ENCODE measurements around the gene PRPF38B.

The PRPF38B gene

DNA sequence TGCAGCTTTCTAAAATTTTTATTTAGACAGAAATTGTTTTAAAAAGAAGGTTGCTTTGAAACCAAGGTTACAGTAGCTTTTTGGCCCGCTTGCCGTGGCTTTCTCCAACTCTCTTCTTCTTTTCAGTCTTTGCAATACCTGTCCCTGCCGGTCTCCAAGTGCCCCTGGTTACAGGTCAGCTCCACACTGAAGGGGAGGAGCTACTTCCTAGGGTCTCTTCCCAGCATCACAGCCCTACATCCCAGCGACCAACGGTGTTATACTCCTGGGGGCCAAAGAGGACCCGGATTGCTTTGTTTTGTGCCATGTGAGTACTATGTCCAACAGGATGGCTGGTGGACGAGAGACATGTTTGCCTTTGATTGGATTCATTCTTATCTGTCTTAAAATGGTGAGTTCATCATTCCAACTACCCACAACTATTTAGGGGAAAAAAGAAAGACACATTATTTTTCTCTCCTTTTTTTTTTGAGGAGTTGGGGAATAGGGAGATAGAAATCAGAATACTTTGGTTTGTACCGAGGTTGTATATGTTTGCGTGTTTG lies 20.6 kb downstream of the PRPF38B start, which contains the start of gene FNDC7:
Gene FNDC7 (plus strand): TSS at position 303 of the 545 bp plus-strand sequence. CDS start 26 bp downstream, at position 329.
- no peak for TF ChIP-seq JUND (IDR thresholded peaks at IDR 0.05; ENCODE audit: low read depth)
- no peak for DNase-seq (ENCODE audit: low read depth in 1 of 2, low spot score in 1 of 2)
- in situ Hi-C loops (cut with HindIII; ENCODE audit: low pct_unique_long_range_greater_than_20kb, low sequenced_read_pairs), result no loop called here

DNA sequence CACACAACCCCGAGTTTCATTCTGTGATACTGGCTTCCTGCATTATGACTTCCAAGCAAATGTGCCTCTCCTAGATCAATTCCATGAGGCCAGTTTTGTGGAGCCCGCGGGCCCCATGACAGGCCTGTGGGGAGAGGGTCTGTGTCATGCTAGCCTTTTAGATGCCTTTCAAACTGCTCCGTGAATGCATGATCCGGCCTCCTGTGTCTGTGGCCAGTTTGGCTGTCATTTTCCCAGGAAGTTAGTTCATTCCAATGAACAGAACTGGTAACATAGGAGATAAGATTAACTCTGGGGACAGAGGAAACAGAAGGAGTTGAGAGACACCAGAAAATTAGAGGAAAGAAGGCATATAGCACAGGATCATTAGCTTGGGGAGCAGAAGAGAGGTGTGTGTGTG lies 23.8 kb downstream of the PRPF38B start:
- no peak for DNase-seq (ENCODE audit: low read depth in 1 of 2, low spot score in 1 of 2)
- in situ Hi-C loops (cut with HindIII; ENCODE audit: low pct_unique_long_range_greater_than_20kb, low sequenced_read_pairs), result no loop called here
- TF ChIP-seq JUND (IDR thresholded peaks at IDR 0.05; ENCODE audit: low read depth), result no peak

DNA sequence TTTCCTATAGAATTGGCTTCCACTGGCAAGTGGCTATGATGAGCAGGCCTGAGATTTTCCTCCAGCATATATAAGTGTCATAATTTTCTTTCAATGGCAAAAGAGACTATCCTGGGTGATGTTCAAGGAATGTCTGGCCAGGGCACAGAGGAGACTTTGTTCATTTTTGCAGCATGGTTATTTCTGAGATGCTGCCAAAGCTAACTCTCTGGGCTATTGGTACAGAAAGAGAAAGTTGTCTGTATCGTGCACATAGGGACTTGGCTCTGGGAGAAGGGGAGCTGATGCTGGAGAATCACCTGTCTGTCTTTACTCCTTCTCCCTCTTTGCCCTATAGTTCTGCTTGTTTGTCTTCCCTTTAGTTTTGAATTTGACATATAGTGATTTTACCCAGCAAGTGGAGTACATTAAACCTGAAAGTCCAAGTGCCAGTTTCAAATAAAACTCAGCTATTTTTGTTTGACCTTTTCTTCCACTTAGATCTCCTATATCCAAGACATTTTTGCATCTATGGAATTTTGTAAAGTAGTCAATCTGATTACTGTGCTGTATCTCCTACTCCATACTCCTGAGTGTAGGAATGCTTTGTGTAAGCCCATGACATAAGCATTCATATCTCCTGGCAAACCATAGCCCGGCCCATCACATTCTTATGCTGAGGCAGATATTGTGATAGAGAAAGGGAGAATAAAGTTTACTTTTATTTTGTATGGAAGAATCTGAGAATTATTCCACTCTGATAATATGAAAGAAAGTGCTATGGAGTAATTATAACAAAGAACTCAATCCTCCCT lies 24.5 kb downstream of the PRPF38B start:
- TF ChIP-seq JUND (IDR thresholded peaks at IDR 0.05; ENCODE audit: low read depth), result no peak
- in situ Hi-C loops (cut with HindIII; ENCODE audit: low pct_unique_long_range_greater_than_20kb, low sequenced_read_pairs), result no loop called here
- DNase-seq (ENCODE audit: low read depth in 1 of 2, low spot score in 1 of 2), result no peak

DNA sequence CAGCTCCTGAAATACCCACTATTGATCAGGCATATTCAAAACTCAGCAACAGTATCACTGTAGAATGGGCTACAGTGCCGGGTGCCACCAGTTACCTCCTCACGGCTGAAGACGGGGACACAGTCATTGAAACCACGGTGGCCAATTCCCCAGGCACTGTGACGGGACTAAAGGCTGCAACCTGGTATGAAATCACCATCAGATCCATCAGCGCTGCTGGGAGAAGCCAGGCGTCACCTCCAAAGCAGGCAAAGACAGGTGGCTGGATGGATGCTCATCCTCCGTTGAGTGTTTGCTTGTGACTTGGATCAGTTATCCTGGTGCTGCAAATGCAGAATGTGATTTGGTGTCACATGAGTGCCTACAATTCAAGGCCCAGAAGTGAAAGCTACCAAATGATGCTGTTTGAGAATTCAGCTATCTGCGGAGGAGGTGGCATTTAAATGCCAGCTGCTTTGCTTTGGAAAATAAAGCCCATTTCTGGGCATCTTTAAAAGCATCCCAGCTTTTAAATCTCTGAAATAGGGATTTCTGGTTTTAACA lies 25.7 kb downstream of the PRPF38B start:
- no peak for TF ChIP-seq JUND (IDR thresholded peaks at IDR 0.05; ENCODE audit: low read depth)
- in situ Hi-C loops (cut with HindIII; ENCODE audit: low pct_unique_long_range_greater_than_20kb, low sequenced_read_pairs), result no loop called here
- no peak for DNase-seq (ENCODE audit: low read depth in 1 of 2, low spot score in 1 of 2)

DNA sequence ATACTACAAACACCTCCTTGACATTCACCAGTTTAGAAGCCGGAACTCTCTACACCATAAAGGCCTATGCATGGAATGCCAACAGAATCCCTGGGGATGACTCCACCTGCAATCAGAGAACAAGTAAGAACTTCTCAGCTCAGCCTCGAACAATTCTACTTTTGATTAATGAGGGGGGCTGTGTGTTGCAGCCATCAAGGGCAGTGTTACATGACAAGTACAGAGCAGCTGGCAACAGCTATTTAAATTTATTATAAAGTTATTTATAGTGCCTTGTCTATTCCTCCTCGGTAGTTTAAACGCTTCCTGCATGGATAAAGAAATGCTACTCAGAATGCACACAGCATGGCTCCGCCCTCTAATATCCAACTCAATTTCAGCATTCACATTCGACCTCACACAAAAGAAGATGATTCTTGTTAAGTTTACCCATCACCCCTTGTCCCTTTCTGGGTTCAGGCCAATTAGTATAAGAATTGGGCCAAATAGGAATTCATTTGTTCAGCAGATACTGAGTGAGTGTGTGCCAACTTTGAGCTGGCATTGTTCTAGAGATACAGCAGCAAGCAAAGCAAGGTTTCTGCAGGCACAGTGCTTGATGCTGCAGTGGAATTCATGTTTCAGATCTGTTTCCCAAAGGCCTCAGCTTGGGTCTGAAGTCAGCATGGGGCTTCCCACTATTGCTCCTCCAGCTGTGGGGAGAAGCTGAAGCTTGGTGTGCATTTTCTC lies 27.0 kb downstream of the PRPF38B start:
- DNase-seq (ENCODE audit: low read depth in 1 of 2, low spot score in 1 of 2), result no peak
- in situ Hi-C loops (cut with HindIII; ENCODE audit: low pct_unique_long_range_greater_than_20kb, low sequenced_read_pairs), result no loop called here
- TF ChIP-seq JUND (IDR thresholded peaks at IDR 0.05; ENCODE audit: low read depth), result no peak

DNA sequence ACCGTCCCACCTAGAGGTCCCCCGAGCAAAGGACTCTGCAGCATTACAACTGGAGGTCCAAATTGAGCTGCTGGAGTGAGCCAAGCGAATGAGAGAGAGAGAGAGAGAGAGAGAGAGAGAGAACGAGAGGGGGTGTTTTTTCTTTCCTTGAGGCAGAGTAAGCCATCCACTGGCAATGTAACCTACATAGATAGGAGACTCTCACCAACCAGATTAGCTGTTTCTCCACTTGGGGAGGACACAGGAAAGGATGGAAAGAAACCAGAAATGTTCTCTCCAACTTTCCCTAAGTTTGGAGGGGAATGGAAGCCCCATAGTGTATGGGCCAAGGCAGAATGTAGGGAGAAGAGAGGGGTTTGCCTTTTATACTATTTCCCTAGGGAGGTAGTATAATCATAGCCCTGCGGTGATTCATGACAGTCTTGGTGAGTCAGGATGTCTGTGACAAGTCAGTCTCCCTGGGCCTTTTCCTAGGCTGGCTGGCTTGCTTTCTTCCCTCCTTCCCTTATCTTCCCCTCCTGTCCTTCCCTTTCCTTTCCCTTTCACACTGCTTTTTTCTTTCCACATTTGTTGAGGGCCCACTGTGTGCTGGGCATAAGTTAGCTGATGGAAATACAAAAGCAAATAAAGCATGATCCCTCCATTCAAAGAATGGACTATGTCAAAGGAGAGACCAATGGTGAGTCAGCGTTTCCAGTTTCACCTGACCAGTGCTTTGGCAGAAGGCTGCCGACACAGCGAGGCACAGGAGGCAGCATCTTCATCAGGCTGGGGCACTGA lies 27.7 kb downstream of the PRPF38B start:
- no peak for DNase-seq (ENCODE audit: low read depth in 1 of 2, low spot score in 1 of 2)
- in situ Hi-C loops (cut with HindIII; ENCODE audit: low pct_unique_long_range_greater_than_20kb, low sequenced_read_pairs), result no loop called here
- TF ChIP-seq JUND (IDR thresholded peaks at IDR 0.05; ENCODE audit: low read depth), result no peak

DNA sequence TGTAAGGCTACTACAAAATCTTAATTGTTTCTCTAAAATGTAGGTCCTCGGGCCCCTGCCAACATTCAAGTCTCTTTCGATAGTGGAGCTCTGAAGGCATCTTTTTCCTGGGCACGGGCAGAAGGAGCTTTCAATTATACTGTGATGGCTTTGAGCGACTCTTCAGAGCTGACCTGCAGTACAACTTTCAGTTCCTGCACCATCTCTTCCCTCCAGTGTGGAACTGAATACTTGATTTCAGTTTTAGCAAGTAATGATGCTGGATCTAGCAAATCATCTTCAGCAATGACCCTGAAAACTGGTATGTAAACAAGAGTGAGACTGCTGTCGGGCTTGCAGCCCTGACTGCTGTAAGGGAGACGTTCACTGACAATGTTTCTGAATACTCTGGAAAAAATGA lies 30.2 kb downstream of the PRPF38B start:
- no peak for DNase-seq (ENCODE audit: low read depth in 1 of 2, low spot score in 1 of 2)
- in situ Hi-C loops (cut with HindIII; ENCODE audit: low pct_unique_long_range_greater_than_20kb, low sequenced_read_pairs), result no loop called here
- no peak for TF ChIP-seq JUND (IDR thresholded peaks at IDR 0.05; ENCODE audit: low read depth)

DNA sequence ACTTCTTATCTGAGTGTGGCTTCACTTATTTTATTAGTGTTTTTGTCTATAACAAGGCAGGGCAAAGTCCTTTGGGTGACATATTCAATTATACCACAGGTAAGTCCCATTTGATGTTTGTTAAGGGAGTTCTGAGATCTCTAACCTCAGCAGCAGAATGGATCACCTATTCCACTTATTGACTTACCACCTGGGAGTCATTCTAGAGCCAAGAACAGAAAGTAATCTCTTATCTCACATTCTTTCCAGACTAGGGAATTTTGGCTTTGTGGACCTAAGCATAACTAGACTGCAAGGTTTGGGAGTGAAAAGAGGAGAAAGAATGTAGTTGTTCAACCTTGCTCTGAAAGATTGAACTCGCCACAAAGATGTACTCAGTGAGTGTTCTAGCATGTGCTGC lies 33.8 kb downstream of the PRPF38B start:
- no peak for TF ChIP-seq JUND (IDR thresholded peaks at IDR 0.05; ENCODE audit: low read depth)
- DNase-seq (ENCODE audit: low read depth in 1 of 2, low spot score in 1 of 2), result no peak
- in situ Hi-C loops (cut with HindIII; ENCODE audit: low pct_unique_long_range_greater_than_20kb, low sequenced_read_pairs), result no loop called here

DNA sequence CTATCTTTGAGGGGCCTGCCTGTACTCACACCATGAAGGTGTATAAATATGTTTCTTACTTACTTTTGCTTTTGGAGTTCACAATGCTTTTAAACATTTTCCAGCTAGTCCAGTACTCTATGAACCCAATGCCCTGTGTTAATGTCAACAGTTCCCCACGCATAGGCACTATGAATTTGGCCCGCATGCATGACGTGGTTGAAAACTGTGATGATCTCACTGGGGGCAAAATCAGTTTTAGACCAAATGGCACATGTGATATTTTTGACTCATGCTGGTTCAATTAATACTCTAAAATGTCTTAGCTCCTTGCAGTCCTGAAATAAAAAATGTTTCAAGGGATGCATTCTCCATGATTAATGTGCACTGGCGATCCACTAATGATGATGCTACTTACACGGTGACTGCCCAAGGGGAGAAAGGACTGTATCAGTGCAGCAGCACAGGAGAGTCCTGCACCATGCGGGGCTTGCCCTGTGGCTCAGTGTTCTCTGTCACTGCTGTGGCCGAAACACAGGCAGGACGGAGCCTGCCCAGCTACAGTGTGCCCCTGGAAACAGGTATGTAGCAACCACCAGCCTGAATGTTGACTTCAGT lies 36.3 kb downstream of the PRPF38B start:
- in situ Hi-C loops (cut with HindIII; ENCODE audit: low pct_unique_long_range_greater_than_20kb, low sequenced_read_pairs), result no loop called here
- DNase-seq (ENCODE audit: low read depth in 1 of 2, low spot score in 1 of 2), result no peak

DNA sequence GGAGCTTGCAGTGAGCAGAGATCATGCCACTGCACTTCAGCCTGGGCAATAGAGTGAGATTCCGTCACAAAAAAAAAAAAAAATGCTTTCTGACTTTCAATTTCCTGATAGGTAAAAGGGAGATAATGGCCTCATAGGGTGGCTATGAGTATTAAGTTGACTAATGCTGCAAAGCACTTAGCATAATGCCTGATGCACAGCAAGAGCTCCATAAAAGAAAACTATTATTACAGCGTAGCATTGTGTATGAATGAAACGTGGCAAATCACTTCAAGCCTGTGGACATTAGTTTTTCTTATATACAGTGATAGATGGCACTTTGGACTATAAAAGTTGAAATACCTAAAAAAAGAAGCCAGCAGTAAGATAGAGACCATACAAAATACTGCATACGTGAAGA lies 37.4 kb downstream of the PRPF38B start:
- in situ Hi-C loops (cut with HindIII; ENCODE audit: low pct_unique_long_range_greater_than_20kb, low sequenced_read_pairs), result no loop called here

More for the DNA sequence above, 36.3 kb downstream of the PRPF38B start:
- no peak for TF ChIP-seq JUND (IDR thresholded peaks at IDR 0.05; ENCODE audit: low read depth)

DNA sequence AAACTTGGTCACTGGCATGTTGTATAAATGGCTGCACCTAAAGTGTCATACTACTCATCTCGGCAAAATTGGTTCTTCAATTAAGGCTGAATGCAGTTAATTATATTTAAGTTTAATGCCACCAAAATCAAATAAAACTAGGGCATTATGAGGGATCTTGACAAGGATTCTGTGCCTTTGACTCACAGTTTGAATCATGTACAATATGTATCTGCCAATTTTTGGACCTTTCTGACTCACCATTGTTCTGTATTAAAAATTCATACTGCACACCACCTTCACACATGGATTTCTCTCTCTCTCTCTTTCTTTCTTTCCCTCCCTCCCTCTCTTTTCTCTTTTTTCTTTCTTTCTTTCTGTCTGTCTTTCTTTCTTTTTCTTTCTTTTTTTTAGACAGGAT lies 40.3 kb downstream of the PRPF38B start:
- TF ChIP-seq JUND (IDR thresholded peaks at IDR 0.05; ENCODE audit: low read depth), result no peak
- no peak for DNase-seq (ENCODE audit: low read depth in 1 of 2, low spot score in 1 of 2)
- in situ Hi-C loops (cut with HindIII; ENCODE audit: low pct_unique_long_range_greater_than_20kb, low sequenced_read_pairs), result no loop called here

More for the DNA sequence above, 37.4 kb downstream of the PRPF38B start:
- TF ChIP-seq JUND (IDR thresholded peaks at IDR 0.05; ENCODE audit: low read depth), result no peak
- DNase-seq (ENCODE audit: low read depth in 1 of 2, low spot score in 1 of 2), result no peak
